GM18867 (cell line): Measurements from ENCODE around the gene ADIPOR1.
A peak's percentile ranks its signal among the peaks of the same experiment; 100 is the strongest.
"Not testable (repeated sequence)": the region's sequence is repeated elsewhere in the genome, so short reads cannot be mapped to it uniquely, and the experiment has no call there.

Experiments used
- ATAC-seq: cut with Tn5 transposase; IDR thresholded peaks from one replicate; pipeline ENCODE4 v1.9.1; 2021; ENCODE audit warnings: mild to moderate bottlenecking, moderate library complexity; ENCODE audit not compliant: unreplicated experiment

The ADIPOR1 gene

GRCh38 chr1:202940561-202940960, 17.6 kb downstream of the ADIPOR1 start:
- ATAC-seq, result no peak

DNA sequence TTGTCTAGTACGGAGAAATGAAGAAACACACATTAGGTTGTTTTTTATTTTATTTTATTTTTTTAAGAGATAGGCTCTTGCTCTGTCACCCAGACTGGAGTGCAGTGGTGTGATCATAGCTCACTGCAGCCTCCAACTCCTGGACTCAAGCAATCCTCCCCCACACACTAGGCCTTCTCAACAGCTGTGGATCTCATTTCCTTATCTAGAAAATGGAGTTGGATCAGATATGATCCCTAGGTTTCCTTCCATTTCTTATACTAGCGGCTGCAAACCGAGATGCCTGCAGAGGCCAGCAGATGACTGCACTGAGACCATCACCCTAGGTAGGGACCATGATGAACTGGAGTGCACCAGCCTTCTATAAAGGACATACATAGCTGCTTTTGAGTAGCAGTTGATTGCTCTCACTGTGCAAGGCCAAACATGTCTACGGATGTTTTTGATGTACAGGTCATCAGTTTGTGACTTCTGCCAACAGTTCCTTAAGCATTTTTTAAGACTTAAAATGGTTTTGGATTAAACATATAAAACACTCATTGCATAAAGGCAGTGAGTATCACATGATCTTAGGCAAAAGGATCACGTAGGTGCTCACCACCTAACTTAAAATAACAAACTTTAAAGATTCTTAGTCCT, 19.7 kb downstream of the ADIPOR1 start:
- ATAC-seq, result no peak

- ATAC-seq, result not testable (repeated sequence)
These were observed 21.7 kb downstream of the ADIPOR1 start for GRCh38 chr1:202936409-202936808.

DNA sequence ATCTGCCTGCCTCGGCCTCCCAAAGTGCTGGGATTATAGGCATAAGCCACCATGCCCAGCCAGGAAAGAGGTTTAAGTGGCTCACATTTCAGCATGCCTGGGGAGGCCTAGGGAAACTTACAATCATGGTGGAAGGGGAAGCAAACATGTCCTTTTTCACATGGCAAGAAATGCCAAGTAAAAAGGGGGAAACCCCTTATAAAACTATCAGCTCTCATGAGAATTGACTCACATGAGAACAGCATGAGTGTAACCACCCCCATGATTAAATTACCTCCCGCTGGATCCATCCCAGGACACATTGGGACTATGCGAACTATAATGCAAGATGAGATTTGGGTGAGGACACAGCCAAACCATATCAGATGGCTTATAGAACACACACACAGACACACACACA, 22.3 kb downstream of the ADIPOR1 start:
- ATAC-seq, result no peak

DNA sequence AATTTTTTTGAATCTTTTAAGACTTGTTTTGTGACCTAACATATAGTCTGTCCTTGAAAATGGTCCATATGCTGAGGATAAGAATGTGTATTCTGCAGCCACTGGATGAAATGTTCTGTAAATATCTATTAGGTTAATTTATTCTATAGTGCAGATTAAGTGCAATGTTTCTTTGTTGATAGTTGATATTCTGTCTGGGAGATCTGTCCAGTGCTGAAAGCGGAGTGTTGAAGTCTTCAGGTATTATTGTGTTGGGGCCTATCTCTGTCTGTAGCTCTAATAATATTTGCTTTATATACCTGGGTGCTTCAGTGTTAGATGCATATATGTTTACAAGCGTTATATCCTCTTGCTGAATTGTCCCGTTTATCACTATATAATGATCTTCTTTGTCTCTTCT, 23.4 kb downstream of the ADIPOR1 start:
- no peak for ATAC-seq

DNA sequence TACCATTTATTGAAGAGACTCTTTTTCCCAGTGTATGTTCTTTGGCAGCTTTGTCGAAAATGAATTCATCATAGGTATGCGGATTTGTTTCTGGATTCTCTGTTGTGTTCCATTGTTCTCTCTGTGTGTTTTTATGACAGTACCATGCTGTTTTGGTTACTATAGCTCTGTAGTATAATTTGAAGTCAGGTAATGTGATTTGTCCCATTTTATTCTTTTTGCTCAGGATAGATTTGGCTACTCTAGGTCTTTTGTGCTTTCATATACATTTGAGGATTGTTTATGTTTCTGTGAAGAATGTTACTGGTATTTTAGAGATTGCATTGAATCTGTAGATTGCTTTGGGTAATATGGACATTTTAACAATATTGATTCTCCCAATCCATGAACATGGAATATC, 25.6 kb downstream of the ADIPOR1 start:
- no peak for ATAC-seq

GRCh38 chr1:202926581-202927491, 31.3 kb downstream of the ADIPOR1 start, which contains the start of gene KLHL12:
TSS of gene KLHL12 (minus strand) at chr1:202927234. CDS start at chr1:202925162, 2,072 bp downstream.
- peak; percentile 92 for ATAC-seq

DNA sequence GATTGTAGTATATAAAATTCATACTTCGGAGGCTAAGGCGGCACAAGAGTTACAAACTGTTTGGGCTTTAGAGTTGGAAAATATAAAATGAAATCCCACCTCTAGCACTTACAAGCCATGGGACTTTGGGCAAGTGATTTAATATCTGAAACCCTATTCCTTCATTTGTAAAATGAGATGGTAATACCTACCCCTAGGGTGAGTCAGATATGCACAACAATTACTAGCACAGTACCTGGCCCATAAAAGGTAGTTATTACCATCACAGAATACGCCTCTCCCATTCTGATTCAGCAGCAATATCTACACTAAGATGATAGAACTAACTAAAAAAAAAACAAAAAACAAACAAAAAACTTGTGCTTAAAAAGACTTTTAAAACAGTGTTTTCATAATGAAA, 34.6 kb downstream of the ADIPOR1 start:
- no peak for ATAC-seq

- no peak for ATAC-seq
These were observed 38.5 kb downstream of the ADIPOR1 start for GRCh38 chr1:202919615-202920014.

GRCh38 chr1:202915146-202915545, 43.0 kb downstream of the ADIPOR1 start:
- ATAC-seq, result no peak

- ATAC-seq, result not testable (repeated sequence)
These were observed 45.6 kb downstream of the ADIPOR1 start for GRCh38 chr1:202912476-202912875.

DNA sequence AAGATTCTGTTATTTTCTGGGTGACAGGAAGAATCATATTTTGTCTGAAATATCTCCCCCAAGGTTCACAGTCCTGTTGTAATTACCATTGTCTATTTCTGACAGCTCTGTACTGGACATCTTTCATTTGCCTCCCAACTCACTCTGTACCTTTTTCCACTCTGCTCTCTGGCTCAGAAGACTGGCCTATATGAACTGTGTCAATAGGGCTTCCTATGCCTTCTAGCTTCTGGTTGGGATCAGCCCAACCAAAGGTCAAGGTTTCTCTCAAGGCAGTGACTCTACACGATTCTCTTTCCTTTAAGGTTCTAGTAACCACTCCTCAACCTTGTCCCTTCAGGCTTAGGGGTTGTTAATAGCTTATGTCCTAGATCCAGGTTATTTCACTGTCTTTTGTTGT, 48.6 kb downstream of the ADIPOR1 start:
- no peak for ATAC-seq

DNA sequence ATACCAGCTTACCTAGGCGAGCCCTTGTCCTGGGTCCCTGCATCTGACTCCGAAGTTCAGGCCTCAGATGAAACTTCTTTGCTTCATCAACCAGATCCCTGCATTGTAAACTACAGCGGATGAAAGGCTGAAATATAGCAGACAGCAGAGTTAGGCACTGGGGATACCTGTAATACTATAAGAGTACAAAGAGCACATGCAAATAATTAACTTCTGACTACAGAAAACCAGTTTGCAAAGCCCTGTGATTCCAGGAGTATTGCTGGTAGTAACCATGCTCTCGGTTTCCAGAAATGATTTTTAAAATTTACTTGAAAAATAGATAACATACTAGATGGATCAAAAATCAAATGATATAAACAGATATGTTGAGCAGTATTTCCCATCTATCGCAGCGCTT, 49.1 kb downstream of the ADIPOR1 start:
- no peak for ATAC-seq

- ATAC-seq, result no peak
These were observed 52.8 kb downstream of the ADIPOR1 start for GRCh38 chr1:202905331-202905730.

DNA sequence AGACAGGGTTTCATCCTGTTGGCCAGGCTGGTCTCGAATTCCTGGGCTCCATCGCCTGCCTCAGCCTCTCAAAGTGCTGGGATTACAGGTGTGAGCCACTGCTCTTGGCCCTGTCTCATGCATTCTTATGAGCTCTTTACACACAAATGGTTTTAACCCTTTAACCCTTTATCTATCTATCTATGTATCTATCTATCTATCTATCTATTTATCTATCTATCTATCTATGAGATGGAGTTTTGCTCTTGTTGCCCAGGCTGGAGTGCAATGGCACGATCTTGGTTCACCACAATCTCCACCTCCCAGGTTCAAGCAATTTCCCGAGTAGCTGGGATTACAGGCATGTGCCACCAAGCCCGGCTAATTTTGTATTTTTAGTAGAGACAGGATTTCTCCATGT, 54.3 kb downstream of the ADIPOR1 start:
- ATAC-seq, result not testable (repeated sequence)

GRCh38 chr1:202901555-202901954, 56.6 kb downstream of the ADIPOR1 start:
- ATAC-seq, result no peak

DNA sequence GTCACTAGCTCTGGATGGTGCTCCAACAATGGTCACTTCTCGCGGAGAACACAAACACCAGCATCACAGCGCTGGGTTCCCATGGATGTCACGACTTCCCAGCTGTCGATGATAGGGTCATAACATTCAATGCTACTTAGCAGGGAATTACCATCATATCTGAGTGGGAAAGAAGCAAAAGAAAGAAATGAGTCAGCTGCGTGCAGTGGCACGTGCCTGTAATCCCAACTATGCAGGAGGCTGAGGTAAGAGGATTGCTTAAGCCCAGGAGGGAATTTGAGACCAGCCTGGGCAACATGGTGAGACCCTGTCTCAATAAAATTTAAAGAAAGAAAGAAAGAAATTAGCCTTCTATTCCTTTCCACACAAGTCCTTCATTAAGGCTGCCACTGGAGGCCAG, 65.6 kb downstream of the ADIPOR1 start:
- no peak for ATAC-seq
